ENCODE measurements around the gene SAPCD1.
A peak's percentile ranks its signal among the peaks of the same experiment; 100 is the strongest.
"Not testable (repeated sequence)": the region's sequence is repeated elsewhere in the genome, so short reads cannot be mapped to it uniquely, and the experiment has no call there.

SAPCD1 gene

DNA sequence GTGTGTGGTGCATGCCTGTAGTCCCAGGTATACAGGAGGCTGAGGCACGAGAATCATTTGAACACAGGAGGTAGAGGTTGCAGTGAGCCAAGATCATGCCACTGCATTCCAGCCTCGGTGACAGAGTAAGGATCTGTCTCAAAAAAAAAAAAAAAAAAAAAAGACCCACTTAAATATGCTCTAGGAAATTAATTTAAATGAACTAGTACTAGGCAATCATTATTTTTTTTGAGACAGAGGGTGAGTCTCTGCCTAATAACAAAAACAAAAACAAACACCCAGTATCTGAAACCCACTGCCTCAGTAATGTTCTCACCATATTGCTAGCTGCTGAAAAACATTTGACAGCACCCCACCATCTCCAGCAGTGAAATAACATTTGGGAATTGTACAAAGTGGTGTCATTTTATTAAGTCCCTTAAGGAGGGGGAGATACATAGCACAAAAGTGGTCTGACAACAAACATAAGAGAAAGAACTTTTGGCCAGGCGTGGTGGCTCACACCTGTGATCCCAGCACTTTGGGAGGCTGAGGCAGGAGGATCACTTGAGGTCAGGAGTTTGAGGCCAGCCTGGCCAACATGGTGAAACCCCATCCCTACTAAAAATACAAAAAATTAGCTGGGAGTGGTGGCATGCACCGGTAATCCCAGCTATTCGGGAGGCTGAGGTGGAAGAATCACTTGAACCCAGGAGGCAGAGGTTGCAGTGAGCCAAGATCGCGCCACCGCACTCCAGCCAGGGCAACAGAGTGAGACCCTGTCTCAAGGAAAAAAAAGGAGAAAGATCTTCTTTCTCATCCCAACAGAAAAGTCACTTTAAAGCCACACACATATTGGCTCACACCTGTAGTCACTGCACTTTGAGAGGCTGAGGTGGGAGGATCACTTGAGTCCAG is 38.8 kb downstream of the SAPCD1 start:
- DNase-seq (ENCODE audit: low read depth): not testable (repeated sequence)

DNA sequence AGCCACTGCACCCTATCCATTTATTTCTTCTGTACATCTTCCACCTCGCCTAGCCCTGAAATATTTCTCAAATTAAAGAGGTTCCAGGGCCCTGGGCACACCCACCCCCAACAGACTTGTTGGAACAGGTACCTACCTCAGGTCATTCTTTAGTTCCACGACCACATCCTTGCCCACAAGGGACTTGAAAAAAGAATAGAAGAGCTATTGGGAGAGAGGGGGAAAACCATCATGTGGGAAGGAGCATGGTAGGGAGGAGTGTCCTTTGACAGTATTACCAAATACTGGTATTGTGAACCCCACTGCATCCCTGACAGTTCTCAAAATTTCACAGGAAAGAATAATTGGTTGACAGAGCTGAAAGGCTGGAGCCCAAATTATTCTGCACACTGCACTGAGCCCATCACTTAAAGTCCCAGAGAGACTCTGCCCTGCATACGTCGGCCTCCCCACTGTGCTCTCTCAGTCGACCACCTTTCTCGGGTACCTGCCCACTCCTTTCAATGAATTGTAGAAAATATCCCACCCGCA is 43.5 kb downstream of the SAPCD1 start:
- no peak for DNase-seq (ENCODE audit: low read depth)

DNA sequence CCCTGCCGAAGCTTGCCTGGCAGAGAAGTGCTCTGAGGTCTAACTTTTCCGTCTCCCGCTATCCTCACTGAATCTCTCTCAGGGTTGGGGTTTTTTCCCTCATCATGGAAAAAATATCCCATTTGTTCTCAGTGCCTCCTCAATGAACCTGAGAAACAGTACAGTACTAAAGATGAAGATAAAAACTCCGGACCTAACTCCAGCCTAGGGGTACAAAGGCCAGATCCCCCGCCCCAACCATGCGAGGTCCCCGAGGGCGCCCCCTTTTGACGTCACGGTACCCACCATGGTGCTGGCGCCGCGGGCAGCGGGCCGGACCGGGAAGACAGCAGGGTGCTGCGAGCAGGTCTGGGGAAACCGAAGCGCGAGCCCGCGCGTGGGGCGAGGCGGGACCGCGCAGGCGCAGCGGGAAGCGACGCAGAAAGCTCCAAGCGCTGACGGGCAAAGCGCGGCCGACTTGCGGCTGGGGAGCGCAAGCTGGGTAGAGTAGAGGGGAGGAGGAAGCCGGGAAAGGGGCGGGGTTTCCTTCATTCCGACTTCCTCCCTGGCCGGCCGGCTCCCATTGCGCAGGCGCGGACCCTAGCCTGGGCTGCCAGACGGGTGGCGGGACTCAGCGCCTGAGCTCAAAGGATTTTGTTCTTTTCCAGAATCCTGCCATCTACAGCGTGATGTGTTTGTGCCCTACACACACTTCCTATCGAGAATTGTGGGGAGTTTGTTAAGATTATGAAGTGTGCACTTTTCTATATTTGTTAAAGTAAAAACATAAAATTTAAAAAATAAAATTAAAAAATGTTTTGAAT is 44.2 kb downstream of the SAPCD1 start, which contains the start of gene LSM2:
Gene LSM2, minus strand, starts transcription at position 497 of the 803 bp plus-strand sequence. Its CDS starts 209 bp downstream, at position 288.
- DNase-seq (ENCODE audit: low read depth): peak; percentile 94

DNA sequence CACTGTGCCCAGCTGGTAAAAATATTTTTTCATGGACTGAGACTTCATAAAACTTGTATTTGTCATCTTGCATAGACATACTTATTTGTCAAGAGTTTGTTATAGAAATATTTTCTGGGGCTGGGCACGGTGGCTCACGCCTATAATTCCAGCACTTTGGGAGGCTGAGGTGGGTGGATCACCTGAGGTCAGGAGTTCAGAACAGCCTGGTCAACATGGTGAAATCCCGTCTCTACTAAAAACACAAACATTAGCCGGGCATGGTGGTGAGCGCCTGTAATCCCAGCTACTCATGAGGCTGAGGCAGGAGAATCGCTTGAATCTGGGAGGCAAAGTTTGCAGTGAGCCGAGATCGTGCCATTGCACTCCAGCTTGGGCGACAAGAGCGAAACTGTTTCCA is 46.1 kb downstream of the SAPCD1 start:
- not testable (repeated sequence) for DNase-seq (ENCODE audit: low read depth)

DNA sequence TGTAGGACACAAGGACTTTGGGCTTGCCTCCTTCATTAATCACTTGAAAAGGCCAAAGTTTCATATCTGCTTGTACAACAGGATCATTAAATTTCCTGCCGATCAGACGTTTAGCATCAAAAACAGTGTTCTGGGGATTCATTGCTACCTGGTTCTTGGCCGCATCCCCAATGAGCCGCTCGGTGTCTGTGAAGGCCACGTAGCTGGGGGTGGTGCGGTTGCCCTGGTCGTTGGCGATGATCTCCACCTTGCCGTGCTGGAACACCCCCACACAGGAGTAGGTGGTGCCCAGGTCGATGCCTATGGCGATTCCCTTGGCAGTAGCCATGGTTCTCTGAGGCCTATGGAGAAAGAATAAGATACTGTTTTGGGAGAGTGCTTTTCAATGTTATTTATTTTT is 49.2 kb downstream of the SAPCD1 start:
- no peak for DNase-seq (ENCODE audit: low read depth)

DNA sequence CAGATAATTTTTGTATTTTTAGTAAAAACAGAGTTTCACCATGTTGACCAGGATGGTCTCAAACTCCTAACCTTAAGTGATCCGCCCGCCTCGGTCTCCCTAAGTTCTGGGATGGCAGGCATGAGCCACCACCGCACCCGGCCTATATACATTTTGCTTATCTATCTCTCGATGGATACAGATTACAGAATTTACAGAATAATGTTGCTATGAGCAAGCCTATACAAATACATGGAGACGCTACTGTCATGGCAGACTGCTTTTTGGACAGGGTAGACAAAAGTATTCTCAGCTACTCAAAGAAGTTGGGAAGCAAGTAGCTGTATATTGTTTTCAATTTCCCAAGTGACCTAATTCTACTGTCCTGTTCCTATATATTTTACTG is 51.0 kb downstream of the SAPCD1 start:
- no peak for DNase-seq (ENCODE audit: low read depth)
